WERI-Rb-1 (cell line): ENCODE measurements around the gene EPB42.

Source experiments
- DNase-seq: peaks from one replicate; pipeline ENCODE4 v3.0.0-alpha.2; 2020
- H3K27ac ChIP-seq: fragments of 250-450 bp; sonication (Bioruptor Pico); 2 replicates; pipeline ENCODE4 v1.5.1; 2020; ENCODE audit warnings: mild to moderate bottlenecking, moderate library complexity
- H3K27me3 ChIP-seq: fragments of 250-450 bp; sonication (Bioruptor Pico); 2 replicates; pipeline ENCODE4 v1.5.1; 2021; ENCODE audit warnings: mild to moderate bottlenecking, low read depth, moderate library complexity; ENCODE audit not compliant: insufficient read depth, severe bottlenecking
- H3K36me3 ChIP-seq: fragments of 250-450 bp; sonication (Bioruptor Pico); 2 replicates; pipeline ENCODE4 v1.5.1; 2020; ENCODE audit warnings: mild to moderate bottlenecking, moderate library complexity
- H3K4me3 ChIP-seq: 2 replicates; pipeline ENCODE4 v1.5.1; 2011; ENCODE audit warnings: low read depth, mild to moderate bottlenecking, control low read depth, low read length
- H3K9me3 ChIP-seq: fragments of 250-450 bp; sonication (Bioruptor Pico); 2 replicates; pipeline ENCODE4 v1.5.1; 2021; ENCODE audit warnings: mild to moderate bottlenecking, moderate library complexity; ENCODE audit not compliant: severe bottlenecking
- TF ChIP-seq, protein P1 (sequence below): IDR thresholded peaks from 2 replicates; pipeline ENCODE4 v1.5.1; 2011; ENCODE audit warnings: low read depth, mild to moderate bottlenecking, control low read depth, inconsistent platforms, low read length

The EPB42 gene

GRCh38 chr15:43213466-43213865, 7.4 kb downstream of the EPB42 start:
- no peak overlapping the region for H3K4me3 ChIP-seq
- TF ChIP-seq, protein P1, sequence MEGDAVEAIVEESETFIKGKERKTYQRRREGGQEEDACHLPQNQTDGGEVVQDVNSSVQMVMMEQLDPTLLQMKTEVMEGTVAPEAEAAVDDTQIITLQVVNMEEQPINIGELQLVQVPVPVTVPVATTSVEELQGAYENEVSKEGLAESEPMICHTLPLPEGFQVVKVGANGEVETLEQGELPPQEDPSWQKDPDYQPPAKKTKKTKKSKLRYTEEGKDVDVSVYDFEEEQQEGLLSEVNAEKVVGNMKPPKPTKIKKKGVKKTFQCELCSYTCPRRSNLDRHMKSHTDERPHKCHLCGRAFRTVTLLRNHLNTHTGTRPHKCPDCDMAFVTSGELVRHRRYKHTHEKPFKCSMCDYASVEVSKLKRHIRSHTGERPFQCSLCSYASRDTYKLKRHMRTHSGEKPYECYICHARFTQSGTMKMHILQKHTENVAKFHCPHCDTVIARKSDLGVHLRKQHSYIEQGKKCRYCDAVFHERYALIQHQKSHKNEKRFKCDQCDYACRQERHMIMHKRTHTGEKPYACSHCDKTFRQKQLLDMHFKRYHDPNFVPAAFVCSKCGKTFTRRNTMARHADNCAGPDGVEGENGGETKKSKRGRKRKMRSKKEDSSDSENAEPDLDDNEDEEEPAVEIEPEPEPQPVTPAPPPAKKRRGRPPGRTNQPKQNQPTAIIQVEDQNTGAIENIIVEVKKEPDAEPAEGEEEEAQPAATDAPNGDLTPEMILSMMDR = no peak
- no peaks in the 10 kb centered on the region for H3K36me3 ChIP-seq
- no peak for DNase-seq
- H3K27ac ChIP-seq = no peak overlapping the region
- H3K27me3 ChIP-seq = no peaks in the 10 kb centered on the region
- H3K9me3 ChIP-seq = no peaks in the 10 kb centered on the region

- Histone ChIP-seq H3K27me3 (no peaks in the 10 kb centered on the region), H3K36me3 (no peaks in the 10 kb centered on the region), H3K9me3 (no peaks in the 10 kb centered on the region), H3K4me3 (no peak overlapping the region), H3K27ac (no peak overlapping the region)
- no peak for DNase-seq
- TF ChIP-seq, protein P1 = no peak
Observed at GRCh38 chr15:43212951-43213350, 7.9 kb downstream of the EPB42 start.

- H3K4me3 ChIP-seq = no peak overlapping the region
- no peaks in the 10 kb centered on the region for H3K9me3 ChIP-seq
- no peak overlapping the region for H3K27ac ChIP-seq
- no peaks in the 10 kb centered on the region for H3K36me3 ChIP-seq
- no peak for DNase-seq
- TF ChIP-seq, protein P1 = no peak
- H3K27me3 ChIP-seq = no peaks in the 10 kb centered on the region
Observed at GRCh38 chr15:43212299-43212698, 8.5 kb downstream of the EPB42 start.

DNA sequence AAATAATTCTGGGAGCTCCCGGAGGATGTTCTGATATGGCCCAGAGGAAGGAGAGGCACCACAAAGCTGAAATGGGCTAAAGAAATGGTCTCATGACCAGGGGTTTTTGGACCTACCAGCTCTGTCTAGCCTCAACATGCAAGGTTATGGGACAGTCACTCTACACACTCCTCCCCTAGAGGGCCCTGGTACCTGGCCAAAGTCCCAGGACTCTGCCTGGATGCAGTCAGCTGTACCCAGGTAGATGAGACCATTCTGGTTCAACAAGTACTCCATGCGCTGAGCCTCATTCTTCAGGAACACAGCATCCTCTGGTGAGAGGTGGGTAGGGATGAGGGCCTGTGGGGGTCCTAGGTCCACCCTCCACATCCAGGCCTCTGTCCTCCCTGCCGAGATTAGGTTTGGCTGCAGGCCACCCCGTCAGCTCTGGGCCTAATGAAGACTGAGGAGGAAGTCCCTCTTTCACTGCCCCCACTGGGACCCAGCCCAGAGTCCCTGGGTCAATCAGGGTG, 9.5 kb downstream of the EPB42 start:
- H3K9me3 ChIP-seq = no peaks in the 10 kb centered on the region
- H3K27me3 ChIP-seq = no peaks in the 10 kb centered on the region
- H3K36me3 ChIP-seq = no peaks in the 10 kb centered on the region
- no peak overlapping the region for H3K27ac ChIP-seq
- H3K4me3 ChIP-seq = no peak overlapping the region
- DNase-seq = no peak
- TF ChIP-seq, protein P1 = no peak

DNA sequence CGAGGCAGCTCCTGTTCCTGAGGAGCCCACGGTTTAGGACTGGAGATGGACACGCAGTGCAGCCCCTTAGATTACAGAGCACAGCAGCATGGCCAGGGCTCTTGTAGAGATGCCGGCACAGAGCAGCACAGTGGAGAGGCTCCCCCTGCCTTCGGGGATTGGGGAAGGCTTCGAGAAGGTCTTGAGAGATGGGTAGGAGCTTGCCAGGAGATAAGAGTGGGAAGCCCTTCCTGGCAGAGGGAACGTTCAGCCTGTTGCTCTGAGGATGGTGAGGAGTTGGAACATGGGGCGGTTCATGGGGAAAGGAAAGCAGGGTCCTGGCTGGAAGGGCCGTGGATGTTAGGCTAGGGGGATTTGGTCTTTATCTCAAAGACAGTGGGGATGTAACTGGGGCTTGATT, 10.0 kb downstream of the EPB42 start:
- H3K4me3 ChIP-seq = no peak overlapping the region
- no peaks in the 10 kb centered on the region for H3K9me3 ChIP-seq
- TF ChIP-seq, protein P1 = no peak
- no peaks in the 10 kb centered on the region for H3K36me3 ChIP-seq
- no peak for DNase-seq
- no peaks in the 10 kb centered on the region for H3K27me3 ChIP-seq
- no peak overlapping the region for H3K27ac ChIP-seq

DNA sequence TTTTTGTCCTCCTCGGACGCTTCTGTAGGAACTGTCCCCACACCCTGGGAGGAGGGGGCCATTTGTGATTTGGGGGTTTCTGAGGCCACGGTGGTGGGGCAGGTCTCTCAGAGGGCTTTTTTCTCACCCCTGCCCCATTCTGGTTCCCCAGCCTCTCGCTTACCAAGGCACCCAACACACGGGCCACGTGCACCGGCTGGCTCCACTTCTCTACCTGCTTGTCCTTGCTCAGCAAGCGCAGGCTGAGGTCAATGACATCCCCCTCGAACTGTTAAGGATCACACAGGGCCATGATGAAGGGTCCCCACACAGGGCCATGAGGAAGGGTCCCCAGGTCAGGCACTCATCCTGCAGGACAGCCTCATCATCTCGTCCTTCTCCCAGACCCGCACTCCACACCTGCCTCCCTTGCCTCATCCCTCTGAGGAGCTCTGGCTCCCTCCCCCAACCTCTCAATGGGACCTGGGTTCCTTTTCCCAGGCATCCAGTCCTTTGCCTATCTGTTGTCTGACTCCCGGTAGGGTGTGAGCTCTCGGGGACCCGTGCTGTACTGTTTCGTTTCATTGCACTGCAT, 10.6 kb downstream of the EPB42 start:
- Histone ChIP-seq H3K27ac (no peak overlapping the region), H3K36me3 (no peaks in the 10 kb centered on the region), H3K9me3 (no peaks in the 10 kb centered on the region), H3K4me3 (no peak overlapping the region), H3K27me3 (no peaks in the 10 kb centered on the region)
- TF ChIP-seq, protein P1 = no peak
- DNase-seq = no peak
